Ascending aorta (tissue), 2 donors: ENCODE results near the gene PSMB7. TPM values are rescaled to one million over a fixed set of nuclear protein-coding genes. Genes with fewer than 3 reads are reported as not detected.
A peak's percentile ranks its signal among the peaks of the same experiment; 100 is the strongest.

Source experiments
- DNase-seq, 2 donors: peaks; one replicate each; pipeline ENCODE4 v3.0.0-alpha.2; 2019; ENCODE audit warnings: low spot score in 2 of 2
- H3K27ac ChIP-seq, 2 donors: fragments of 200-600 bp; sonication (generic); one replicate each; pipeline ENCODE4 v1.5.1; 2016 to 2017; ENCODE audit warnings: mild to moderate bottlenecking in 1 of 2
- H3K27me3 ChIP-seq: fragments of 200-600 bp; sonication (generic); one replicate; pipeline ENCODE4 v1.5.1; 2017
- H3K36me3 ChIP-seq, 2 donors: fragments of 200-600 bp; sonication (generic); one replicate each; pipeline ENCODE4 v1.5.1; 2016
- H3K4me1 ChIP-seq, 2 donors: fragments of 200-600 bp; sonication (generic); one replicate each; pipeline ENCODE4 v1.5.1; 2016 to 2017; ENCODE audit warnings: mild to moderate bottlenecking in 1 of 2
- H3K4me3 ChIP-seq, 2 donors: fragments of 200-600 bp; sonication (generic); one replicate each; pipeline ENCODE4 v1.5.1; 2016 to 2017; ENCODE audit warnings: mild to moderate bottlenecking in 1 of 2
- H3K9me3 ChIP-seq, 2 donors: fragments of 200-600 bp; sonication (generic); one replicate each; pipeline ENCODE4 v1.5.1; 2016
- intact Hi-C: fragments of 100-400 bp; cut with DNase I; formaldehyde crosslinking; loops from one replicate; pipeline ENCODE4 v1.15.1; 2023
- total RNA-seq: library from RNA; depleted of rRNA; stranded (reverse); fragments of >200 nt; gene quantifications from one replicate; pipeline ENCODE4 v1.1.0, GENCODE V29; 2016
- TF ChIP-seq, protein P1 (sequence below), 3 experiments: fragments of 200-600 bp in 2 of 3; fragments of 450-650 bp in 1 of 3; sonication (generic) in 2 of 3; IDR thresholded peaks; one replicate each; pipeline ENCODE4 v1.5.1; 2016 to 2019; ENCODE audit warnings: antibody characterized with exemption in 3 of 3, mild to moderate bottlenecking in 1 of 3, moderate library complexity in 1 of 3

Gene PSMB7
- total RNA-seq, 1 donor from 2014 or later, result 21.1 TPM

DNA sequence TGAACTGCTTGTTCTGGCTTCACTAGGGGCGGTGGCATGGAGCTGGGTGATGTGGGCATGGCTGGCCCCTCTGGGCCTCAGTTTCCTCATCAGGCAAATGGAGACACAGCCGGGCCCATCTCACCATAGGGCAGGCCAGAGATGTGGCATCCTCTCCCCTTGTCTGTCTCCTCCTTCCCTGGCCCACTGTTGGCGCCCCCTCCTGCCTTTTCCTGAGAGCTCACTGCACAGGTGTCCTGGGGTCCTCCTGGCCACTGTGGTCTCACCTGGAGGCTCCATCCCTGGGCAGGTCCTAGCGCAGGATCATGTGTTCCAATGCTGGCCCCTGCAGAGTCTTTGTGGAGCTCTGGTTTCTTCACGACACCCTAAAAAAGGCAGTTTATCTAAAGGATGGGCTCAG is 104.0 kb downstream of the PSMB7 start:
- Histone ChIP-seq H3K9me3 (no peaks in the 10 kb centered on the region), H3K27ac (no peak overlapping the region), H3K4me3 (no peak overlapping the region), H3K36me3 (peaks cover 15 to 31% of the 10 kb centered on the region in 2 donors), H3K27me3 (no peaks in the 10 kb centered on the region), H3K4me1 (peaks cover 4 to 9% of the 10 kb centered on the region in 2 donors)
- no peak for DNase-seq
- TF ChIP-seq, protein P1, sequence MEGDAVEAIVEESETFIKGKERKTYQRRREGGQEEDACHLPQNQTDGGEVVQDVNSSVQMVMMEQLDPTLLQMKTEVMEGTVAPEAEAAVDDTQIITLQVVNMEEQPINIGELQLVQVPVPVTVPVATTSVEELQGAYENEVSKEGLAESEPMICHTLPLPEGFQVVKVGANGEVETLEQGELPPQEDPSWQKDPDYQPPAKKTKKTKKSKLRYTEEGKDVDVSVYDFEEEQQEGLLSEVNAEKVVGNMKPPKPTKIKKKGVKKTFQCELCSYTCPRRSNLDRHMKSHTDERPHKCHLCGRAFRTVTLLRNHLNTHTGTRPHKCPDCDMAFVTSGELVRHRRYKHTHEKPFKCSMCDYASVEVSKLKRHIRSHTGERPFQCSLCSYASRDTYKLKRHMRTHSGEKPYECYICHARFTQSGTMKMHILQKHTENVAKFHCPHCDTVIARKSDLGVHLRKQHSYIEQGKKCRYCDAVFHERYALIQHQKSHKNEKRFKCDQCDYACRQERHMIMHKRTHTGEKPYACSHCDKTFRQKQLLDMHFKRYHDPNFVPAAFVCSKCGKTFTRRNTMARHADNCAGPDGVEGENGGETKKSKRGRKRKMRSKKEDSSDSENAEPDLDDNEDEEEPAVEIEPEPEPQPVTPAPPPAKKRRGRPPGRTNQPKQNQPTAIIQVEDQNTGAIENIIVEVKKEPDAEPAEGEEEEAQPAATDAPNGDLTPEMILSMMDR (IDR thresholded peaks at IDR 0.05), result no peak
- intact Hi-C loops, result no loop called here

DNA sequence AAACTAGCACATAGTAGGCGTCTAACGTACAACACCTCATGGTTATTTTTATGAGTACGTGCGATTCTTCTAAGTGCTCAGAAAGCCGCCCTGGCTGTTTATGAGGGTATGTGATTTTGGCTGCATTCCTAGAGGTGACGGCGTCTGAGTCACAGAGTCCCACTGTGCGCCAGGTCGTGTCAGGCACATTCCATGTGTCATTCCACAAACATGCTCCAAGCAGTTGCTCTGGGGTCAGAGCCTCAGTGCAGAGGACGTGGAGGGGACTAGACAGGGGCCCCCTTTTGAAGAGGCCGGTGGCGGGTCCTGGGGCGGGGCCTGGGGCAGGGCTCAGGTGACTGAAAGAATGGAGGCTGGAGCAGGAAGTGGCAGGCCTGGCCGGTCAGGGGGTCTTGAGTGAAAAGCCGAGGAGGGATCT is 105.6 kb downstream of the PSMB7 start:
- DNase-seq, result peak; percentile 60 to 95
- no peaks in the 10 kb centered on the region for H3K9me3 ChIP-seq

DNA sequence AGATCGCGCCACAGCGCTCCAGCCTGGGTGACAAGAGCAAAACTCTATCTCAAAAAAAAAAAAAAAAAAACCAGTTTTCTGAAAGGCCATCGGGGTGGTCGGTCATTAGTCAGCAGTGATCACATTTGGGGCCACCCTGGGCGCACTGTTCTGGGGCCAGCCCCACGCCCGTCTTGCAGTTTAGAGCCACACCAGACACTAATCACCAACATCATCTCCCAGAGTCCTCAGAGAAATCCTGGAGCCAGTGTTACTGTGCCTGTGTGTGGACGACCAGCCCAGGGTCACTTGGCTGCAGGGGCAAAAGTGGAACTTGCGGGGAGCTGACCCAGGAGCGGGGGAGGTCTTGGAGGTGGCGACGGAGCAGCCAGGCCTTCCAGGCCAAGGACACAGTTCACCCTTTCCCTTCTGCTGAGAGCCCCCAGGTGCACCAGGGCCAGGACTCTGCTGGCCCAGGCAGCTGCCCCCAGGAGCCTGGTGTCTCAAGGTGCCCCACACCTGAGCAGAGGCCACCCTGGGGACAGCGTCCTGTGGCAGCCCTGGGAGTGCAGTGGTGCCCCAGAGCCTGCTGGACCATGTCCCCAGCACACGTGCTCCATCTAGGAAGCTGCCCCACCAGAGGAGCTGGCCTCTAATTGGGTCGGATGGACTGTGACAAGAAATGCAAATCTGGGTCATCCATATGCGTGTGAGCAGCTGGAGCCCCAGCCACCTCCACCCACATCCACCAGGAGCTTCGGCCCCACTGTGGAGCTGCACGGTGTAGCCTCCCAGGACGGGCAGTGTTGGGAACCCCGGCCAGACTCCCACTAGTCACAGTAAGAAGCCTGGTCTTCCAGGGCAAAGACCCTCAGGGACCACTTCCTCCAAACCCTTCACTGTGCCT is 106.4 kb downstream of the PSMB7 start:
- H3K4me3 ChIP-seq, result no peak overlapping the region
- TF ChIP-seq, protein P1 (IDR thresholded peaks at IDR 0.05), result no peak
- peaks cover 4 to 19% of the 10 kb centered on the region in 2 donors for H3K36me3 ChIP-seq
- no peaks in the 10 kb centered on the region for H3K27me3 ChIP-seq
- no peak for DNase-seq
- H3K27ac ChIP-seq, result peak overlapping the region; percentile 39 to 61
- intact Hi-C loops, result loop anchor here (1.0 kb wide), 1 partner anchor 51 kb away; no protein-coding TSS in a partner anchor
- H3K9me3 ChIP-seq, result no peaks in the 10 kb centered on the region
- peaks cover 4 to 9% of the 10 kb centered on the region in 2 donors for H3K4me1 ChIP-seq

More for the DNA sequence above, 105.6 kb downstream of the PSMB7 start:
- intact Hi-C loops, result loop anchor here (1.0 kb wide), 1 partner anchor 51 kb away; no protein-coding TSS in a partner anchor
- Histone ChIP-seq H3K27me3 (no peaks in the 10 kb centered on the region), H3K4me3 (no peak overlapping the region), H3K27ac (peak overlapping the region; percentile 39 to 61), H3K36me3 (peaks cover 3 to 18% of the 10 kb centered on the region in 2 donors), H3K4me1 (peaks cover 4 to 9% of the 10 kb centered on the region in 2 donors)
- TF ChIP-seq, protein P1 (IDR thresholded peaks at IDR 0.05), result no peak

DNA sequence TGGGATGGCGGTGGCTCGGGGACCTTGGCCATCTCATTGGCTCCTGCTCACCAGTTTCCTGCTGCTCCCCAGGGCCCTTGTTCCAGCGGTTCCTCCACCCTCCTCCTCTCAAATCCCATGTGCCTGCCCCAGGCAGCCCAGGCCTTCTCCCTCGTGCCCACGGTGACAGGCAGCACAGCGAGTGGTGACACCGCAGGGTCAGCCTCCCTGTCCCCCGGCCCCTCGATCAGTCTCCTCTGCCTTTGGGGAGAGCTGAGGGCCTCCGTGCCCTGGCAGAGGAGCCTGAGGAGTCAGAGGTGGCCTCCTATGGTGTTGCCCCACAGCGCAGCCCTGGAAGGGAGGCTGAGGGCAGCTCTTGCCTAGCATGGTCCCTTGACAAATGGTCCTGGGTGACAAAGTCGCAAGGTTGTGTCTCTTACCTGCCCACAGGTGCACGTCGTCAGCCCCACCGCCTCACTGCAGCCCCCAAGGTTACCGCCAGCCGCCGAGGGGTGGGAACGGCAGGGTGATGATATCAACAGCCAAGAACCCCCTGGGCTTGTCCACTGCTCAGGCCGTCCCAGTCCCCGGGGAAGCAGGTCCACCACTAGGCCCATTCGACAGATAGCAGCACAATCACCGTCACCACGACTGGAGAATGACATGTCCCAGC is 107.7 kb downstream of the PSMB7 start:
- H3K36me3 ChIP-seq, result peaks cover 16 to 25% of the 10 kb centered on the region in 2 donors
- no peaks in the 10 kb centered on the region for H3K9me3 ChIP-seq
- H3K4me1 ChIP-seq, result peaks cover 4 to 9% of the 10 kb centered on the region in 2 donors
- no peak for DNase-seq
- intact Hi-C loops, result loop anchor here (2.0 kb wide), 1 partner anchor 23 kb away; no protein-coding TSS in a partner anchor
- H3K4me3 ChIP-seq, result no peak overlapping the region
- no peak overlapping the region for H3K27ac ChIP-seq
- no peaks in the 10 kb centered on the region for H3K27me3 ChIP-seq
- TF ChIP-seq, protein P1 (IDR thresholded peaks at IDR 0.05), result no peak

DNA sequence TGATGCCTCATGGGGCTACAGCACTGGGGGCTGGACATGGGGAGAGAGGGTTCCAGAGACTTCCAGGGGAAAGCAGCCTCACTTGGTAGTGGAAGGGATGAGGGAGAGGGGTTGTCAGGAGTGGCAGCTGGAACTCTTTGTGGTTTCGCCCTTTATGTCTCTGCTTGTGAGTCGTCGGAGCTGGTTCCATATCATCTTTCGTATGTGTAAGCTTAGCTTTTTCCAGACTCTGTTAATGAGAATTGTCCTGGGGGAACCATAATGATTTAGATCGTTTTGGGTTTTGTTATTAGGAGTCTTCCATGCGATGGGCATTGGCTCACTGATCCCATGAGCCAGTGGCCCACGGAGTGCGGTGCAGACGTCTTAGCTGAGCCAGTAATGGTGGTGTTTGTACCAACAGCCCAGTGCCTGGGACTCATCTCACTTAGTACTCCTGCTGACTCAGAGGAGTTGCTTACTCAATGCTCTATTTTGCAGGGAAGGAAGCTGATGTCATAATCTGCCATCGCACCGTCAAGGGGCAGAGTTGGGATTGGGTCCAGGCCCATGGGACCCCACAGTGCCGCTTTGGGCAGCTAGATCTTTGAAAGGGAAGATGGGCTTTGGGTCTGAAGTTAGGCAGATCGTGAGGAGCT is 109.0 kb downstream of the PSMB7 start:
- intact Hi-C loops, result loop anchor here (2.0 kb wide), 1 partner anchor 21 kb away; no protein-coding TSS in a partner anchor
- DNase-seq, result no peak
- peaks cover 21 to 36% of the 10 kb centered on the region in 2 donors for H3K36me3 ChIP-seq
- TF ChIP-seq, protein P1 (IDR thresholded peaks at IDR 0.05), result no peak
- H3K9me3 ChIP-seq, result no peaks in the 10 kb centered on the region
- peak overlapping the region in 1 of 2 donors; percentile 18 for H3K27ac ChIP-seq
- no peak overlapping the region for H3K4me3 ChIP-seq
- peaks cover 4 to 9% of the 10 kb centered on the region in 2 donors for H3K4me1 ChIP-seq
- H3K27me3 ChIP-seq, result no peaks in the 10 kb centered on the region
